Fibroblast of lung (primary cell): ENCODE data around the gene PRDM16.

ENCODE experiments used
- CTCF ChIP-seq, 2 donors: IDR thresholded peaks in 1 of 2; conservative IDR thresholded peaks in 1 of 2; 1 replicate in 1 of 2; 2 replicates in 1 of 2; pipeline ENCODE4 v1.5.1; 2011 to 2012; ENCODE audit warnings: low read length in 2 of 2, control low read depth in 1 of 2, inconsistent platforms in 1 of 2, low read depth in 1 of 2, mild to moderate bottlenecking in 1 of 2
- EZH2 ChIP-seq: IDR thresholded peaks from 2 replicates; pipeline ENCODE4 v1.5.1; 2012; ENCODE audit warnings: low read length, control low read depth, mild to moderate bottlenecking; ENCODE audit errors: missing control alignments

GRCh38 chr1:3381901-3382300 is 312.9 kb downstream of the PRDM16 start:
- TF ChIP-seq CTCF (conservative IDR thresholded peaks at IDR 0.05 in 1 of 2, IDR thresholded peaks at IDR 0.05 in 1 of 2; ENCODE audit: low read depth in 1 of 2, low read length in 2 of 2) (no peak), EZH2 (no peak)
